DOHH2 (cell line): Measurements from ENCODE around the gene ACSM4.

ENCODE experiments used
- H3F3A ChIP-seq: fragments of 200-600 bp; sonication (generic), shearing (Covaris generic); 2 replicates; pipeline ENCODE4 v1.6.0; 2016; ENCODE audit warnings: antibody characterized with exemption, mild to moderate bottlenecking; ENCODE audit not compliant: control insufficient read depth, insufficient read depth
- H3K27ac ChIP-seq: fragments of 200-600 bp; sonication (generic); 2 replicates; pipeline ENCODE4 v1.5.1; 2014; ENCODE audit warnings: low read depth, mild to moderate bottlenecking, low read length, moderate library complexity
- H3K27me3 ChIP-seq: fragments of 200-600 bp; sonication (generic); 2 replicates; pipeline ENCODE4 v1.6.1; 2014; ENCODE audit warnings: mild to moderate bottlenecking, low read length, mixed read lengths; ENCODE audit not compliant: control insufficient read depth
- H3K36me3 ChIP-seq: fragments of 200-600 bp; sonication (generic); 2 replicates; pipeline ENCODE4 v1.6.1; 2014; ENCODE audit warnings: mild to moderate bottlenecking, low read length, moderate library complexity, mixed read lengths; ENCODE audit not compliant: control insufficient read depth
- H3K4me1 ChIP-seq: fragments of 200-600 bp; sonication (generic); 2 replicates; pipeline ENCODE4 v1.6.1; 2014; ENCODE audit warnings: mild to moderate bottlenecking, low read length, mixed read lengths; ENCODE audit not compliant: control insufficient read depth
- H3K4me2 ChIP-seq: fragments of 200-600 bp; sonication (generic); 2 replicates; pipeline ENCODE4 v1.6.0; 2014; ENCODE audit warnings: mild to moderate bottlenecking, low read length, moderate library complexity
- H3K4me3 ChIP-seq: fragments of 200-600 bp; sonication (generic); 2 replicates; pipeline ENCODE4 v1.5.1; 2014; ENCODE audit warnings: mild to moderate bottlenecking, low read length, mixed read lengths
- H3K79me2 ChIP-seq: fragments of 200-600 bp; sonication (generic); 2 replicates; pipeline ENCODE4 v1.6.1; 2014; ENCODE audit warnings: mild to moderate bottlenecking, low read length, mixed read lengths; ENCODE audit not compliant: control insufficient read depth
- H3K9me2 ChIP-seq: fragments of 200-600 bp; sonication (generic); replicated peaks from 2 replicates; pipeline ENCODE4 v1.6.1; 2014; ENCODE audit warnings: mild to moderate bottlenecking, low read length, mixed read lengths; ENCODE audit not compliant: control insufficient read depth
- H3K9me3 ChIP-seq: fragments of 200-600 bp; sonication (generic); 2 replicates; pipeline ENCODE4 v1.6.1; 2014; ENCODE audit warnings: antibody characterized with exemption, low read length, mixed read lengths; ENCODE audit not compliant: control insufficient read depth, insufficient read depth
- H4K20me1 ChIP-seq: fragments of 200-600 bp; sonication (generic); 2 replicates; pipeline ENCODE4 v1.6.0; 2014; ENCODE audit warnings: low read depth, mild to moderate bottlenecking, antibody characterized with exemption, low read length, moderate library complexity; ENCODE audit not compliant: control insufficient read depth, insufficient read depth
- EZH2phosphoT487 ChIP-seq: fragments of 200-600 bp; sonication (generic); IDR thresholded peaks from 2 replicates; pipeline ENCODE4 v1.6.1; 2017; ENCODE audit warnings: borderline replicate concordance, mild to moderate bottlenecking, antibody characterized with exemption, low read length, moderate library complexity, mixed read lengths
- TF ChIP-seq, protein P1 (sequence below): fragments of 200-600 bp; sonication (generic); IDR thresholded peaks from one replicate; pipeline ENCODE4 v1.5.1; 2014; ENCODE audit warnings: antibody characterized with exemption, mild to moderate bottlenecking, low read depth, low read length; ENCODE audit not compliant: poor library complexity, severe bottlenecking

ACSM4 gene, protein sequence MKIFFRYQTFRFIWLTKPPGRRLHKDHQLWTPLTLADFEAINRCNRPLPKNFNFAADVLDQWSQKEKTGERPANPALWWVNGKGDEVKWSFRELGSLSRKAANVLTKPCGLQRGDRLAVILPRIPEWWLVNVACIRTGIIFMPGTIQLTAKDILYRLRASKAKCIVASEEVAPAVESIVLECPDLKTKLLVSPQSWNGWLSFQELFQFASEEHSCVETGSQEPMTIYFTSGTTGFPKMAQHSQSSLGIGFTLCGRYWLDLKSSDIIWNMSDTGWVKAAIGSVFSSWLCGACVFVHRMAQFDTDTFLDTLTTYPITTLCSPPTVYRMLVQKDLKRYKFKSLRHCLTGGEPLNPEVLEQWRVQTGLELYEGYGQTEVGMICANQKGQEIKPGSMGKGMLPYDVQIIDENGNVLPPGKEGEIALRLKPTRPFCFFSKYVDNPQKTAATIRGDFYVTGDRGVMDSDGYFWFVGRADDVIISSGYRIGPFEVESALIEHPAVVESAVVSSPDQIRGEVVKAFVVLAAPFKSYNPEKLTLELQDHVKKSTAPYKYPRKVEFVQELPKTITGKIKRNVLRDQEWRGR

DNA sequence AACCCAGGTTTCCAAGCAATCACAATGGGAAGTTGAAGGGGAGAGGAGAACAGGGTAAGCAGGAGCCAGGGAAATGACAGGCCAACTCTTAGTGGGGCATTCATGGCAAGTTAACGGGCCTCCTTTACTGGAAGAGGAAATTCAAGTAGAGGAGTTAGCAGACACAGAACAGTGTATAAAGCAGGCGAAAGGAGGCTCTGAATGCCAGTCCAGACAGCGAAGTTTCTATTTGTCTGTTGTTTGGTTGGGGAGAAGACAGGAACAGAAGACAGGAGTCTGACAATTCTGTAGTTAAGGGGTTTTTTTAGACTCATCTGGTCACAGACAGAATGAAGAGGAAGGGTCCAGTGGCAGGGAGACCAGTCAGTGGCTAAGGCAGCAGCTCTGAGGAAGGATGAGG, at the start of gene ACSM4:
Gene ACSM4 (plus strand): TSS at position 301 of the 400 bp plus-strand sequence. CDS start 260 bp downstream, outside the sequence.
- no peaks in the 10 kb centered on the region for H3K36me3 ChIP-seq
- no peaks in the 10 kb centered on the region for H3K4me1 ChIP-seq

DNA sequence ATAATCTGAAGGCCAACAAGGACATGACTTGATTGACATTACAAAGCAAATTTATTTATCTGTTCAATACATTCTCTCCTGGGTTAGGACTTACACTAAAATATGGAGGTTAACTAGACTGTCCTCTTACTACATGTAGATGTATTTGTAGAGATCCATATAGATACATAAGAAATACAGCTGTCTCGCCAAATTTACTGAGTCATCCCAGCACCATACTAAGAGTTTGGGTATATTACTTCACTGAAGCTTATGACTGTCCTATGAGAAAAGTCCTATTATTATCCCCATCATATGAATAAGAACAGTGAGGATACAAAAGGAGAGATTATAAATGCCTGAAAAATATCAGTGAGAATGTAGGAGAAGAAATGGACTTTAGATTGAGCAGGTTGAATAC, 44.8 kb upstream of the ACSM4 start:
- H3K36me3 ChIP-seq, result no peaks in the 10 kb centered on the region
- H3K4me1 ChIP-seq, result no peaks in the 10 kb centered on the region
- no peaks in the 10 kb centered on the region for H3K9me2 ChIP-seq
- H3K27me3 ChIP-seq, result peaks cover 4% of the 10 kb centered on the region; the same call in 1 of the 2 replicates
- H3K9me3 ChIP-seq, result no peaks in the 10 kb centered on the region
- TF ChIP-seq EZH2phosphoT487, result no peak
- no peaks in the 10 kb centered on the region for H4K20me1 ChIP-seq
- H3K79me2 ChIP-seq, result no peaks in the 10 kb centered on the region
- H3K4me2 ChIP-seq, result no peak overlapping the region
- H3F3A ChIP-seq, result no peaks in the 10 kb centered on the region
- H3K4me3 ChIP-seq, result no peak overlapping the region
- H3K27ac ChIP-seq, result no peak overlapping the region

More for the DNA sequence above, at the start of gene ACSM4:
- H3K4me3 ChIP-seq, result no peak within 1 kb of the TSS
- no peaks in the 10 kb centered on the region for H3K27me3 ChIP-seq
- H3F3A ChIP-seq, result no peaks in the 10 kb centered on the region
- no peaks in the 10 kb centered on the region for H3K9me3 ChIP-seq
- no peaks in the 10 kb centered on the region for H3K79me2 ChIP-seq
- TF ChIP-seq, protein P1, sequence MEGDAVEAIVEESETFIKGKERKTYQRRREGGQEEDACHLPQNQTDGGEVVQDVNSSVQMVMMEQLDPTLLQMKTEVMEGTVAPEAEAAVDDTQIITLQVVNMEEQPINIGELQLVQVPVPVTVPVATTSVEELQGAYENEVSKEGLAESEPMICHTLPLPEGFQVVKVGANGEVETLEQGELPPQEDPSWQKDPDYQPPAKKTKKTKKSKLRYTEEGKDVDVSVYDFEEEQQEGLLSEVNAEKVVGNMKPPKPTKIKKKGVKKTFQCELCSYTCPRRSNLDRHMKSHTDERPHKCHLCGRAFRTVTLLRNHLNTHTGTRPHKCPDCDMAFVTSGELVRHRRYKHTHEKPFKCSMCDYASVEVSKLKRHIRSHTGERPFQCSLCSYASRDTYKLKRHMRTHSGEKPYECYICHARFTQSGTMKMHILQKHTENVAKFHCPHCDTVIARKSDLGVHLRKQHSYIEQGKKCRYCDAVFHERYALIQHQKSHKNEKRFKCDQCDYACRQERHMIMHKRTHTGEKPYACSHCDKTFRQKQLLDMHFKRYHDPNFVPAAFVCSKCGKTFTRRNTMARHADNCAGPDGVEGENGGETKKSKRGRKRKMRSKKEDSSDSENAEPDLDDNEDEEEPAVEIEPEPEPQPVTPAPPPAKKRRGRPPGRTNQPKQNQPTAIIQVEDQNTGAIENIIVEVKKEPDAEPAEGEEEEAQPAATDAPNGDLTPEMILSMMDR, result no peak
- TF ChIP-seq EZH2phosphoT487, result no peak
- no peak within 1 kb of the TSS for H3K4me2 ChIP-seq
- no peak within 1 kb of the TSS for H3K27ac ChIP-seq
- no peaks in the 10 kb centered on the region for H4K20me1 ChIP-seq
- H3K9me2 ChIP-seq, result no peaks in the 10 kb centered on the region

DNA sequence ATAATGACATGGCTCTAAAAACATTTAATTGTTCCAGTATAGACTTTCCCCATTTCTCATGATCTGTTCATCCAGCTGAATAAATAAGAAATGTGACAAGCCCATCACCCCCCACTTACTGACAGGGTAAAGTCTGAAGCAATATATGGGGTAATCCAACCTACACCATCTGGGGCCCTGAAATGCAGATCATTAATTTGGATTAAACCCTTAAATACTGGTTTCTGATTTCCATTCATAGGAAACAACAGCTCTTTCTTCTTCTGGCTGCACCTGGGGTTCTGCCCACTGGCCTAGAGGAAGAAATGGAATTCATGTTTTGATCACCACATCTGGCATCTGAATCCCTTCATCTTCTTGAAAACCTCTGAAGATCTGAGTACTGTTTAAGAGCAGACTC, 39.3 kb upstream of the ACSM4 start:
- no peaks in the 10 kb centered on the region for H3K9me3 ChIP-seq
- H3K27ac ChIP-seq, result no peak overlapping the region
- H3K4me3 ChIP-seq, result no peak overlapping the region
- TF ChIP-seq EZH2phosphoT487, result no peak
- TF ChIP-seq, protein P1, result no peak
- no peaks in the 10 kb centered on the region for H3K4me1 ChIP-seq
- H4K20me1 ChIP-seq, result no peaks in the 10 kb centered on the region
- no peaks in the 10 kb centered on the region for H3F3A ChIP-seq
- peaks cover 6% of the 10 kb centered on the region; the same call in 1 of the 2 replicates for H3K27me3 ChIP-seq
- no peaks in the 10 kb centered on the region for H3K9me2 ChIP-seq
- no peaks in the 10 kb centered on the region for H3K36me3 ChIP-seq
- no peaks in the 10 kb centered on the region for H3K79me2 ChIP-seq
- no peak overlapping the region for H3K4me2 ChIP-seq

DNA sequence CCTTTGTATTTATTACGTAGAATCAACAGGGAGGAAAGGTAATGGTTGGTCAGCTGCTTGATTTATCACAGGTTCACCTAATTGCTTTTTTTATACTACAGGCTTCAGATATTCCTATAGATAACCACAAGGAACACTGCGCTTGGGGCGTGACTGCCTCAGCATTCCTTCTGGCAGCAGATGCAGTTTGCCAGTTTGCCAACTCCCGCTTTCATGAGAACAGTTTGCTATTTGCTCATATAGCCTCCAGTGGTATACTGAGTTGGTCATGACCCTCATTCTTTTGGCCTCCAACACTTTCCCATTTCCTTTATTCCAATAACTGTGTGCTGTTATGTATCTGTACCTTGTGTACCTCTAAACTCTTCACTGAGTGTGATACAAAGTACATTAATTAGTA, 38.6 kb upstream of the ACSM4 start:
- Histone ChIP-seq H3K4me1 (no peaks in the 10 kb centered on the region), H3K79me2 (no peaks in the 10 kb centered on the region), H3K9me3 (no peaks in the 10 kb centered on the region), H3K36me3 (no peaks in the 10 kb centered on the region), H3K9me2 (no peaks in the 10 kb centered on the region), H3F3A (no peaks in the 10 kb centered on the region), H4K20me1 (no peaks in the 10 kb centered on the region), H3K4me2 (no peak overlapping the region), H3K27me3 (peaks cover 6% of the 10 kb centered on the region; the same call in 1 of the 2 replicates), H3K27ac (no peak overlapping the region), H3K4me3 (no peak overlapping the region)
- TF ChIP-seq, protein P1, result no peak
- no peak for TF ChIP-seq EZH2phosphoT487
